Karpas-422 (cell line): ENCODE data around the gene PAX2. TPM values are rescaled to one million over a fixed set of nuclear protein-coding genes. Genes with fewer than 3 reads are reported as not detected.

Source experiments
- DNase-seq: peaks from one replicate; pipeline ENCODE4 v3.0.0-alpha.2; 2015
- H2AFZ ChIP-seq: fragments of 200-600 bp; sonication (generic); 2 replicates; pipeline ENCODE4 v1.6.1; 2014; ENCODE audit warnings: antibody characterized with exemption, low read length, mixed read lengths
- H3K27ac ChIP-seq: fragments of 200-600 bp; sonication (generic); 2 replicates; pipeline ENCODE4 v1.5.1; 2014; ENCODE audit warnings: mild to moderate bottlenecking, low read length, moderate library complexity
- H3K27me3 ChIP-seq: fragments of 200-600 bp; sonication (generic); 2 replicates; pipeline ENCODE4 v1.6.1; 2014; ENCODE audit warnings: low read length, mixed read lengths
- H3K36me3 ChIP-seq: fragments of 200-600 bp; sonication (generic); 2 replicates; pipeline ENCODE4 v1.6.1; 2014; ENCODE audit warnings: low read length, mixed read lengths; ENCODE audit not compliant: insufficient read depth
- H3K4me1 ChIP-seq: fragments of 200-600 bp; sonication (generic); 2 replicates; pipeline ENCODE4 v1.6.1; 2014; ENCODE audit warnings: mild to moderate bottlenecking, low read length, mixed read lengths
- H3K4me2 ChIP-seq: fragments of 200-600 bp; sonication (generic); 2 replicates; pipeline ENCODE4 v1.6.1; 2014; ENCODE audit warnings: low read length, low read depth, mild to moderate bottlenecking; ENCODE audit not compliant: poor library complexity, severe bottlenecking
- H3K4me3 ChIP-seq: fragments of 200-600 bp; sonication (generic); 2 replicates; pipeline ENCODE4 v1.5.1; 2014; ENCODE audit warnings: mild to moderate bottlenecking, antibody characterized with exemption, low read length, mixed read lengths
- H3K79me2 ChIP-seq: fragments of 200-600 bp; sonication (generic); 2 replicates; pipeline ENCODE4 v1.6.1; 2014; ENCODE audit warnings: mild to moderate bottlenecking, low read length, mixed read lengths
- H3K9ac ChIP-seq: fragments of 200-600 bp; sonication (generic); 2 replicates; pipeline ENCODE4 v1.6.0; 2014; ENCODE audit warnings: low read length
- H3K9me2 ChIP-seq: fragments of 200-600 bp; sonication (generic), shearing (Covaris generic); replicated peaks from 2 replicates; pipeline ENCODE4 v1.6.0; 2014; ENCODE audit warnings: mild to moderate bottlenecking, low read length, moderate library complexity; ENCODE audit not compliant: insufficient read depth
- H3K9me3 ChIP-seq: fragments of 300-700, 200-600 bp; sonication (generic); 2 replicates; pipeline ENCODE4 v1.6.1; 2014; ENCODE audit warnings: low read length, mixed read lengths
- H4K20me1 ChIP-seq: fragments of 200-600 bp; sonication (generic); 2 replicates; pipeline ENCODE4 v1.6.1; 2014; ENCODE audit warnings: mild to moderate bottlenecking, antibody characterized with exemption, low read length, low read depth; ENCODE audit not compliant: insufficient read depth
- total RNA-seq: library from RNA; depleted of rRNA; stranded (reverse); fragments of >200 nt; shearing (Covaris generic); gene quantifications from 2 replicates; pipeline ENCODE4 v1.2.3, GENCODE V29; 2014; ENCODE audit warnings: low replicate concordance

The PAX2 gene
- total RNA-seq, 1 experiment from 2014 or later = not detected

- peak overlapping the region; percentile 73 for H3K4me2 ChIP-seq
- no peaks in the 10 kb centered on the region for H3K79me2 ChIP-seq
- peak overlapping the region; percentile 65; the same call in 1 of the 2 replicates for H2AFZ ChIP-seq
- no peaks in the 10 kb centered on the region for H3K27me3 ChIP-seq
- no peak overlapping the region for H3K27ac ChIP-seq
- peak overlapping the region; percentile 67 for H3K9ac ChIP-seq
- H3K4me1 ChIP-seq = peaks cover 24% of the 10 kb centered on the region
- no peaks in the 10 kb centered on the region for H3K36me3 ChIP-seq
- peak overlapping the region; percentile 67 for H3K4me3 ChIP-seq
- no peaks in the 10 kb centered on the region for H4K20me1 ChIP-seq
- no peak for DNase-seq
- no peaks in the 10 kb centered on the region for H3K9me2 ChIP-seq
- no peaks in the 10 kb centered on the region for H3K9me3 ChIP-seq
Measured at GRCh38 chr10:100826661-100826982, 81.2 kb downstream of the PAX2 start.

- Histone ChIP-seq H2AFZ (peak overlapping the region; percentile 65; the same call in 1 of the 2 replicates), H3K9me3 (no peaks in the 10 kb centered on the region), H3K9me2 (no peaks in the 10 kb centered on the region), H3K4me3 (peak overlapping the region; percentile 67), H3K27me3 (no peaks in the 10 kb centered on the region), H3K79me2 (no peaks in the 10 kb centered on the region), H3K4me2 (peak overlapping the region; percentile 73), H3K27ac (no peak overlapping the region), H4K20me1 (no peaks in the 10 kb centered on the region), H3K36me3 (no peaks in the 10 kb centered on the region), H3K4me1 (peaks cover 24% of the 10 kb centered on the region), H3K9ac (peak overlapping the region; percentile 67)
- DNase-seq = peak; percentile 72
Measured at GRCh38 chr10:100826983-100827818, 81.8 kb downstream of the PAX2 start.

GRCh38 chr10:100827819-100828737 lies 82.7 kb downstream of the PAX2 start:
- Histone ChIP-seq H3K4me3 (peak overlapping the region; percentile 67), H3K27me3 (no peaks in the 10 kb centered on the region), H4K20me1 (no peaks in the 10 kb centered on the region), H3K27ac (no peak overlapping the region), H3K4me1 (peaks cover 24% of the 10 kb centered on the region), H3K4me2 (peak overlapping the region; percentile 73), H3K9ac (peak overlapping the region; percentile 67), H3K79me2 (no peaks in the 10 kb centered on the region), H3K9me3 (no peaks in the 10 kb centered on the region), H3K36me3 (no peaks in the 10 kb centered on the region), H2AFZ (peak overlapping the region; percentile 87; the same call in 1 of the 2 replicates), H3K9me2 (no peaks in the 10 kb centered on the region)
- peak; percentile 79 for DNase-seq

GRCh38 chr10:100828738-100829096 lies 83.3 kb downstream of the PAX2 start:
- Histone ChIP-seq H3K9me3 (no peaks in the 10 kb centered on the region), H4K20me1 (no peaks in the 10 kb centered on the region), H3K4me2 (peak overlapping the region; percentile 73), H3K36me3 (no peaks in the 10 kb centered on the region), H3K9ac (0 out of 2 replicates have a peak overlapping the region, but pooled peaks have one; percentile 67), H3K4me1 (peaks cover 24% of the 10 kb centered on the region), H3K27me3 (no peaks in the 10 kb centered on the region), H3K79me2 (no peaks in the 10 kb centered on the region), H3K27ac (no peak overlapping the region), H3K4me3 (peak overlapping the region; percentile 67; the same call in 1 of the 2 replicates), H2AFZ (no peak overlapping the region), H3K9me2 (no peaks in the 10 kb centered on the region)
- DNase-seq = peak; percentile 56

- no peak overlapping the region for H3K4me3 ChIP-seq
- no peak overlapping the region for H2AFZ ChIP-seq
Measured at GRCh38 chr10:100829097-100829870, 83.9 kb downstream of the PAX2 start.

GRCh38 chr10:100829933-100830727 lies 84.7 kb downstream of the PAX2 start:
- peaks cover 24% of the 10 kb centered on the region for H3K4me1 ChIP-seq
- H3K36me3 ChIP-seq = no peaks in the 10 kb centered on the region
- H3K4me3 ChIP-seq = no peak overlapping the region
- no peak for DNase-seq
- no peak overlapping the region for H2AFZ ChIP-seq
- H3K9me2 ChIP-seq = no peaks in the 10 kb centered on the region
- H3K27me3 ChIP-seq = no peaks in the 10 kb centered on the region
- H3K9ac ChIP-seq = no peak overlapping the region
- no peaks in the 10 kb centered on the region for H4K20me1 ChIP-seq
- no peaks in the 10 kb centered on the region for H3K79me2 ChIP-seq
- no peaks in the 10 kb centered on the region for H3K9me3 ChIP-seq
- no peak overlapping the region for H3K4me2 ChIP-seq
- H3K27ac ChIP-seq = no peak overlapping the region

More at GRCh38 chr10:100829097-100829870, 83.9 kb downstream of the PAX2 start:
- Histone ChIP-seq H3K9me3 (no peaks in the 10 kb centered on the region), H3K79me2 (no peaks in the 10 kb centered on the region), H3K4me2 (peak overlapping the region; percentile 73), H3K4me1 (peaks cover 24% of the 10 kb centered on the region), H3K36me3 (no peaks in the 10 kb centered on the region), H3K27me3 (no peaks in the 10 kb centered on the region), H3K9ac (no peak overlapping the region), H4K20me1 (no peaks in the 10 kb centered on the region), H3K27ac (no peak overlapping the region), H3K9me2 (no peaks in the 10 kb centered on the region)
- DNase-seq = no peak

- no peak overlapping the region for H3K4me3 ChIP-seq
- H3K36me3 ChIP-seq = no peaks in the 10 kb centered on the region
- DNase-seq = no peak
- no peak overlapping the region for H3K4me2 ChIP-seq
- no peaks in the 10 kb centered on the region for H3K9me3 ChIP-seq
- no peaks in the 10 kb centered on the region for H3K9me2 ChIP-seq
- H3K9ac ChIP-seq = no peak overlapping the region
- no peaks in the 10 kb centered on the region for H4K20me1 ChIP-seq
- H3K79me2 ChIP-seq = no peaks in the 10 kb centered on the region
- no peak overlapping the region for H2AFZ ChIP-seq
- H3K27ac ChIP-seq = no peak overlapping the region
- peaks cover 24% of the 10 kb centered on the region for H3K4me1 ChIP-seq
- no peaks in the 10 kb centered on the region for H3K27me3 ChIP-seq
Measured at GRCh38 chr10:100830728-100831111, 85.3 kb downstream of the PAX2 start.
